H1 (cell line): Measurements from ENCODE around the gene LPO. TPM values are rescaled to one million over a fixed set of nuclear protein-coding genes. Genes with fewer than 3 reads are reported as not detected.
A peak's percentile ranks its signal among the peaks of the same experiment; 100 is the strongest.

Experiments used
- CTCF ChIA-PET: fragments of 300-600 bp; sonication (Branson Sonifier 250); formaldehyde crosslinking; loops from one replicate; lab custom pipeline; 2021; ENCODE audit not compliant: partially characterized antibody; lab: Charles Lee
- POLR2A ChIA-PET: fragments of 300-600 bp; sonication (Branson Sonifier 250); formaldehyde crosslinking; loops from one replicate; lab custom pipeline; 2021; ENCODE audit warnings: inconsistent platforms; ENCODE audit not compliant: partially characterized antibody; lab: Charles Lee
- DNase-seq, 2 experiments: peaks; one replicate each; pipeline versions ENCODE4 v3.0.0 to v3.0.0-alpha.2; 2010 to 2022; ENCODE audit warnings: low spot score in 2 of 2, low read depth in 1 of 2, mixed read lengths in 1 of 2
- FAIRE-seq: peaks from 2 replicates; lab custom pipeline; 2011; peaks lifted over from hg19 to GRCh38; lab: Jason Lieb, UNC
- H2AFZ ChIP-seq: 2 replicates; pipeline ENCODE4 v1.8.1; 2012; ENCODE audit warnings: low read length, inconsistent platforms
- H2AK5ac ChIP-seq: 2 replicates; pipeline ENCODE4 v1.6.1; 2013; ENCODE audit warnings: low read depth, low read length
- H2BK120ac ChIP-seq: replicated peaks from 2 replicates; pipeline ENCODE3; 2013; ENCODE audit warnings: low read depth, low read length, inconsistent platforms
- H2BK12ac ChIP-seq: 2 replicates; pipeline ENCODE4 v1.6.1; 2013; ENCODE audit warnings: low read depth, low read length
- H2BK15ac ChIP-seq: 2 replicates; pipeline ENCODE4 v1.6.1; 2013; ENCODE audit warnings: low read length
- H2BK20ac ChIP-seq: 2 replicates; pipeline ENCODE4 v1.6.1; 2013; ENCODE audit warnings: low read length
- H2BK5ac ChIP-seq: 2 replicates; pipeline ENCODE4 v1.6.1; 2013; ENCODE audit warnings: low read depth, low read length
- H3K14ac ChIP-seq: 2 replicates; pipeline ENCODE4 v1.6.1; 2013; ENCODE audit warnings: inconsistent platforms; ENCODE audit not compliant: insufficient read length
- H3K18ac ChIP-seq: 2 replicates; pipeline ENCODE4 v1.6.1; 2013; ENCODE audit warnings: low read length; ENCODE audit errors: extremely low read depth
- H3K23ac ChIP-seq: 2 replicates; pipeline ENCODE4 v1.6.1; 2013; ENCODE audit warnings: inconsistent platforms; ENCODE audit not compliant: insufficient read length
- H3K23me2 ChIP-seq: 2 replicates; pipeline ENCODE4 v1.6.1; 2013; ENCODE audit warnings: low read depth, low read length
- H3K27ac ChIP-seq: 2 replicates; pipeline ENCODE4 v1.6.1; 2011; ENCODE audit warnings: low read depth, low read length, inconsistent platforms
- H3K27me3 ChIP-seq, 4 experiments: replicated peaks in 1 of 4; 1 replicate in 1 of 4; 2 replicates in 3 of 4; pipeline versions ENCODE4 v1.6.1 to v1.8.1; 2011 to 2013; ENCODE audit warnings: low read length in 3 of 4, mild to moderate bottlenecking in 3 of 4, inconsistent platforms in 2 of 4, mixed read lengths in 2 of 4, moderate library complexity in 1 of 4; ENCODE audit not compliant: control insufficient read depth in 3 of 4, insufficient read depth in 3 of 4; ENCODE audit errors: extremely low read depth in 1 of 4
- H3K36me3 ChIP-seq, 4 experiments: 2 replicates each; pipeline versions ENCODE4 v1.6.1 to v1.8.1; 2011 to 2013; ENCODE audit warnings: mild to moderate bottlenecking in 4 of 4, low read length in 3 of 4, moderate library complexity in 2 of 4, control low read depth in 1 of 4, inconsistent platforms in 1 of 4; ENCODE audit not compliant: insufficient read depth in 4 of 4, control insufficient read depth in 2 of 4
- H3K4ac ChIP-seq: replicated peaks from 2 replicates; pipeline ENCODE3; 2013; ENCODE audit warnings: low read length, low read depth, mixed read lengths, inconsistent platforms; ENCODE audit not compliant: insufficient read length
- H3K4me1 ChIP-seq, 4 experiments: replicated peaks in 1 of 4; 1 replicate in 1 of 4; 2 replicates in 3 of 4; pipeline versions ENCODE4 v1.6.1 to v1.8.1; 2011 to 2013; ENCODE audit warnings: low read length in 3 of 4, inconsistent platforms in 2 of 4, mixed read lengths in 1 of 4; ENCODE audit not compliant: insufficient read depth in 4 of 4, control insufficient read depth in 3 of 4
- H3K4me2 ChIP-seq, 2 experiments: 2 replicates each; pipeline versions ENCODE4 v1.6.1 to v1.8.1; 2011 to 2013; ENCODE audit warnings: low read depth in 2 of 2, low read length in 2 of 2, control low read depth in 1 of 2, inconsistent platforms in 1 of 2, mild to moderate bottlenecking in 1 of 2; ENCODE audit not compliant: insufficient read depth in 1 of 2
- H3K4me3 ChIP-seq, 4 experiments: fragments of 200-600, 300-600 bp in 1 of 4; sonication (generic), shearing (Covaris generic), sonication (Bioruptor Twin) in 1 of 4; 2 replicates each; pipeline versions ENCODE4 v1.5.1 to v1.8.1; 2011 to 2016; ENCODE audit warnings: low read length in 4 of 4, low read depth in 3 of 4, control low read depth in 2 of 4, inconsistent platforms in 2 of 4, mild to moderate bottlenecking in 2 of 4, mixed read lengths in 1 of 4, moderate library complexity in 1 of 4; ENCODE audit not compliant: insufficient read depth in 2 of 4; ENCODE audit errors: extremely low read depth in 1 of 4
- H3K56ac ChIP-seq: replicated peaks from 2 replicates; pipeline ENCODE3; 2013; ENCODE audit warnings: low read depth, mild to moderate bottlenecking, mixed read lengths, low read length, inconsistent platforms; ENCODE audit not compliant: insufficient read length
- H3K79me1 ChIP-seq: 2 replicates; pipeline ENCODE4 v1.6.1; 2013; ENCODE audit warnings: low read depth, low read length, control low read depth
- H3K79me2 ChIP-seq, 2 experiments: 2 replicates each; pipeline versions ENCODE4 v1.6.1 to v1.8.1; 2012 to 2013; ENCODE audit warnings: low read length in 2 of 2, mild to moderate bottlenecking in 2 of 2, inconsistent platforms in 1 of 2; ENCODE audit not compliant: insufficient read depth in 2 of 2, control insufficient read depth in 1 of 2
- H3K9ac ChIP-seq, 4 experiments: replicated peaks in 1 of 4; 1 replicate in 1 of 4; 2 replicates in 3 of 4; pipeline versions ENCODE4 v1.6.1 to v1.8.1; 2011 to 2013; ENCODE audit warnings: low read depth in 3 of 4, low read length in 3 of 4, control low read depth in 2 of 4, mild to moderate bottlenecking in 2 of 4, moderate library complexity in 2 of 4, inconsistent platforms in 1 of 4; ENCODE audit errors: extremely low read depth in 1 of 4
- H3K9me3 ChIP-seq, 2 experiments: 2 replicates each; pipeline versions ENCODE4 v1.6.1 to v1.8.1; 2012 to 2013; ENCODE audit warnings: mild to moderate bottlenecking in 2 of 2, moderate library complexity in 2 of 2, control low read depth in 1 of 2, inconsistent platforms in 1 of 2, low read depth in 1 of 2, low read length in 1 of 2, mixed read lengths in 1 of 2; ENCODE audit not compliant: insufficient read depth in 2 of 2
- H4K20me1 ChIP-seq, 2 experiments: replicated peaks in 1 of 2; 2 replicates each; pipeline versions ENCODE3 to v1.8.1; 2011 to 2013; ENCODE audit warnings: inconsistent platforms in 2 of 2, low read length in 2 of 2, mild to moderate bottlenecking in 1 of 2; ENCODE audit not compliant: insufficient read depth in 2 of 2, control insufficient read depth in 1 of 2
- H4K5ac ChIP-seq: 2 replicates; pipeline ENCODE4 v1.6.1; 2013; ENCODE audit warnings: low read length, low read depth, mixed read lengths, inconsistent platforms; ENCODE audit not compliant: insufficient read length
- H4K8ac ChIP-seq: 2 replicates; pipeline ENCODE4 v1.8.0; 2013; ENCODE audit warnings: mild to moderate bottlenecking, moderate library complexity, low read length, inconsistent platforms; ENCODE audit not compliant: insufficient read depth; ENCODE audit errors: extremely low read depth
- H4K91ac ChIP-seq: replicated peaks from 2 replicates; pipeline ENCODE3; 2013; ENCODE audit warnings: low read length, mixed read lengths, inconsistent platforms; ENCODE audit not compliant: insufficient read length
- POLR2AphosphoS5 ChIP-seq: IDR thresholded peaks from 2 replicates; pipeline ENCODE4 v1.6.1; 2011; ENCODE audit warnings: low read depth, low read length
- TCF12 ChIP-seq: IDR thresholded peaks from 2 replicates; pipeline ENCODE4 v1.6.1; 2011; ENCODE audit warnings: low read depth, mild to moderate bottlenecking, low read length
- TEAD4 ChIP-seq: IDR thresholded peaks from 2 replicates; pipeline ENCODE4 v1.6.1; 2012; ENCODE audit warnings: low read depth, low read length, inconsistent platforms, mixed read lengths
- WGBS, 2 experiments: shearing (Covaris generic) in 1 of 2; methylation state at CpG; one replicate each; pipeline versions ENCODE4 v1.1.6 to v1.1.7; 2013 to 2015; ENCODE audit warnings: low lambda C conversion rate in 2 of 2, mixed read lengths in 2 of 2, inconsistent platforms in 1 of 2, low coverage in 1 of 2, missing lambda C conversion rate in 1 of 2; ENCODE audit not compliant: insufficient replicate concordance in 2 of 2, insufficient coverage in 1 of 2, insufficient read length in 1 of 2; ENCODE audit errors: extremely low coverage in 1 of 2, missing lambda C conversion rate in 1 of 2; 5-methylcytosine and 5-hydroxymethylcytosine counted together
- polyA plus RNA-seq, 7 experiments: library from polyadenylated mRNA; depleted of rRNA in 3 of 7; stranded (reverse) in 5 of 7; unstranded in 2 of 7; fragments of >200 nt in 5 of 7; fragments of 200-250 nt in 2 of 7; gene quantifications; 1 replicate in 5 of 7; 2 replicates in 1 of 7; 4 replicates in 1 of 7; pipeline versions ENCODE4 v1.2.1 to v1.2.3, GENCODE V29; 2011 to 2013; ENCODE audit warnings: missing spikeins in 2 of 7, mixed read lengths in 2 of 7
- total RNA-seq: library from RNA; stranded (reverse); fragmentation: NEBNext Ultra II Directional; extraction: Animal tissue kit (Norgen Biotek cat#: 25700); gene quantifications from 2 replicates; pipeline ENCODE4 v1.2.1, GENCODE V29; 2021

Gene LPO
- total and polyA plus RNA-seq, 2 of the 8 experiments (the other 6 are each of a cell fraction or from before 2014, with no cell fraction given) = 0.38 to 0.52 TPM

DNA sequence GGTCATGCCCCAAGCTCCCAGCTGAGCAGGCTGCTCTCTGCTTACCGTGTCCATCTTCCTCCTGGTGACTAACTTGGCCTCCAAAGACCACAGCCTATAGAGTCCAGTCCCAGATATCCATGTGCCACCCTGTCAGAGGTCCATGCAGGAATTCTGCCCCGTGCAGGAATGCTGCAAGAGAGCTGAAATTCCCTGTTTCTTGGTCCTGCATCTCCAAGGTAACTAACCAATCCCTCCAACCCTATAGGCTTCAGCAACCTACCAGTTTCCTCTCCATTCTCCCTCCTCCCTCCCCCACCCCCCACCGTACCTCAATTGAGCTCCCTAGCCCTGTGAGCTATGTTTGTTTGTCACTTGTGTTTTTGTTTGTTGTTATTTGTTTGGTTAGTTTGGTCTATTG is 9.7 kb upstream of the LPO start:
- no peaks in the 10 kb centered on the region for H3K79me2 ChIP-seq
- no peak overlapping the region for H3K9ac ChIP-seq
- H2AK5ac ChIP-seq = no peak overlapping the region
- H4K20me1 ChIP-seq = no peaks in the 10 kb centered on the region
- DNase-seq (no peak), FAIRE-seq (no peak)
- H3K27me3 ChIP-seq = peaks cover 1 to 18% (median 8%) of the 10 kb centered on the region in 4 experiments; a peak in 5 of 7 replicates
- no peak overlapping the region for H3K56ac ChIP-seq
- H3K4ac ChIP-seq = no peak overlapping the region
- ChIA-PET CTCF (interaction anchor here (1.1 to 2.7 kb wide), 11 partner anchors 9 to 76 kb away, joined by 3 to 15 read pairs (median 6); partner anchors contain the start of gene MKS1), POLR2A (interaction anchor here (0.7 to 1.5 kb wide), 5 partner anchors 10 to 146 kb away, joined by 3 to 7 read pairs (median 4); partner anchors contain the start of genes DYNLL2, LPO and MKS1)
- H2BK5ac ChIP-seq = no peak overlapping the region
- no peak overlapping the region for H3K14ac ChIP-seq
- H2BK20ac ChIP-seq = peak overlapping the region; percentile 21; the same call in 1 of the 2 replicates
- 0 out of 2 replicates have a peak overlapping the region, but pooled peaks have one; percentile 27 for H3K18ac ChIP-seq
- 72% methylated on average over 3 of the region's 3 CpGs; no CpG with 5 or more reads in 1 of the 2 experiments for WGBS, 2 experiments
- TF ChIP-seq POLR2AphosphoS5 (no peak), TCF12 (no peak), TEAD4 (peak; percentile 35; the same call in 1 of the 2 replicates)
- TF ChIP-seq, all 59 proteins: peak for 1
- H4K8ac ChIP-seq = no peak overlapping the region
- H4K5ac ChIP-seq = no peak overlapping the region
- no peak overlapping the region for H2BK120ac ChIP-seq
- H3K23me2 ChIP-seq = no peaks in the 10 kb centered on the region
- H2AFZ ChIP-seq = no peak overlapping the region
- no peak overlapping the region for H3K4me3 ChIP-seq
- H3K27ac ChIP-seq = no peak overlapping the region
- H3K4me2 ChIP-seq = peak overlapping the region in 1 of 2 experiments; percentile 22; a peak in 2 of 4 replicates
- H3K9me3 ChIP-seq = no peaks in the 10 kb centered on the region
- H3K36me3 ChIP-seq = no peaks in the 10 kb centered on the region
- H2BK12ac ChIP-seq = no peak overlapping the region
- H3K23ac ChIP-seq = no peak overlapping the region
- H3K4me1 ChIP-seq = peaks cover 0 to 4% (median 0%) of the 10 kb centered on the region in 4 experiments; a peak in 4 of 7 replicates
- H3K79me1 ChIP-seq = no peaks in the 10 kb centered on the region
- no peak overlapping the region for H4K91ac ChIP-seq
- no peak overlapping the region for H2BK15ac ChIP-seq
